HCT116 (cell line): Measurements from ENCODE around the gene RPL39L. TPM values are rescaled to one million over a fixed set of nuclear protein-coding genes. Genes with fewer than 3 reads are reported as not detected.

Source experiments
- ATAC-seq: fragments of 200-7000 bp; cut with Tn5 transposase; 2 replicates; pipeline ENCODE4 v1.9.1; 2020; ENCODE audit warnings: mild to moderate bottlenecking, moderate library complexity
- BruUV-seq: library from RNA; stranded (reverse); fragments of 400-500 nt; replicated peaks from 2 replicates; lab custom pipeline; 2021; lab: Mats Ljungman, UMichigan
- CTCF ChIA-PET: fragments of 300-600 bp; sonication (Branson Sonifier 250); formaldehyde crosslinking; loops from one replicate; lab custom pipeline; 2021; ENCODE audit warnings: antibody characterized with exemption; lab: Charles Lee
- POLR2A ChIA-PET: fragments of 300-600, 350-600 bp; sonication (Branson Sonifier 250); formaldehyde crosslinking; loops from one replicate; lab custom pipeline; 2021; ENCODE audit warnings: antibody characterized with exemption; lab: Charles Lee
- RAD21 ChIA-PET, 2 experiments: fragments of 300-600 bp; sonication (Branson Sonifier 250); formaldehyde crosslinking; loops; one replicate each; lab custom pipeline; 2023; ENCODE audit warnings: low total read pairs in 2 of 2; ENCODE audit not compliant: uncharacterized antibody in 2 of 2, unreplicated experiment in 2 of 2, low non-redundant PET in 1 of 2; lab: Charles Lee
- DNase-seq: peaks from one replicate; pipeline ENCODE4 v3.0.0-alpha.2; 2010; ENCODE audit warnings: low read depth, low spot score
- H2AFZ ChIP-seq: fragments of 200-600 bp; shearing (Covaris generic), sonication (generic); 2 replicates; pipeline ENCODE4 v1.6.1; 2017; ENCODE audit warnings: low read depth, mixed run types, mixed read lengths, antibody characterized with exemption, low read length; ENCODE audit not compliant: poor library complexity, severe bottlenecking
- H3K27ac ChIP-seq: 2 replicates; pipeline ENCODE4 v1.5.1; 2012; ENCODE audit warnings: low read depth, low read length
- H3K27me3 ChIP-seq: fragments of 200-600 bp; sonication (generic); 2 replicates; pipeline ENCODE4 v1.6.1; 2016; ENCODE audit warnings: mixed run types, low read length, mixed read lengths; ENCODE audit not compliant: insufficient read depth
- H3K36me3 ChIP-seq, 2 experiments: fragments of 200-500 bp in 1 of 2; fragments of 200-600 bp in 1 of 2; sonication (Bioruptor generic) in 1 of 2; sonication (generic) in 1 of 2; 2 replicates each; pipeline versions ENCODE4 v1.5.1 to v1.6.1; 2014 to 2016; ENCODE audit warnings: low read length in 2 of 2, inconsistent platforms in 1 of 2, mixed read lengths in 1 of 2, mixed run types in 1 of 2; ENCODE audit not compliant: insufficient read depth in 2 of 2, control insufficient read depth in 1 of 2
- H3K4me1 ChIP-seq, 2 experiments: fragments of 200-600 bp in 1 of 2; sonication (generic) in 1 of 2; 2 replicates each; pipeline versions ENCODE4 v1.5.1 to v1.6.1; 2012 to 2017; ENCODE audit warnings: low read length in 2 of 2, inconsistent platforms in 1 of 2, mild to moderate bottlenecking in 1 of 2, mixed read lengths in 1 of 2, mixed run types in 1 of 2, moderate library complexity in 1 of 2; ENCODE audit not compliant: insufficient read depth in 2 of 2, control insufficient read depth in 1 of 2
- H3K4me2 ChIP-seq: fragments of 200-600 bp; sonication (generic); 2 replicates; pipeline ENCODE4 v1.6.1; 2017; ENCODE audit warnings: mixed run types, low read length, mixed read lengths
- H3K4me3 ChIP-seq, 2 experiments: fragments of 200-600 bp in 1 of 2; sonication (generic) in 1 of 2; replicated peaks in 1 of 2; 2 replicates each; pipeline ENCODE4 v1.5.1; 2011 to 2016; ENCODE audit warnings: low read length in 2 of 2, control low read depth in 1 of 2, low read depth in 1 of 2, mild to moderate bottlenecking in 1 of 2, mixed read lengths in 1 of 2, mixed run types in 1 of 2
- H3K79me2 ChIP-seq: fragments of 200-600 bp; sonication (generic); 2 replicates; pipeline ENCODE4 v1.6.1; 2017; ENCODE audit warnings: mild to moderate bottlenecking, mixed run types, low read length, moderate library complexity, mixed read lengths; ENCODE audit not compliant: insufficient read depth
- H3K9ac ChIP-seq: fragments of 200-600 bp; sonication (generic); 2 replicates; pipeline ENCODE4 v1.6.1; 2016; ENCODE audit warnings: low read length, mixed read lengths
- H3K9me2 ChIP-seq: fragments of 200-600 bp; sonication (generic), shearing (Covaris generic); 2 replicates; pipeline ENCODE4 v1.6.1; 2017; ENCODE audit warnings: mixed run types, mild to moderate bottlenecking, moderate library complexity; ENCODE audit not compliant: insufficient read depth
- H3K9me3 ChIP-seq, 2 experiments: fragments of 200-500 bp in 1 of 2; fragments of 200-600 bp in 1 of 2; sonication (Bioruptor generic) in 1 of 2; sonication (generic) in 1 of 2; 2 replicates each; pipeline ENCODE4 v1.6.1; 2014 to 2017; ENCODE audit warnings: low read length in 2 of 2, mixed read lengths in 2 of 2, inconsistent platforms in 1 of 2, low read depth in 1 of 2, mild to moderate bottlenecking in 1 of 2, mixed run types in 1 of 2, moderate library complexity in 1 of 2; ENCODE audit not compliant: control insufficient read depth in 1 of 2, insufficient read depth in 1 of 2
- H4K20me1 ChIP-seq: fragments of 200-600 bp; sonication (generic), shearing (Covaris generic); 2 replicates; pipeline ENCODE4 v1.6.1; 2017; ENCODE audit warnings: mixed run types, mild to moderate bottlenecking, moderate library complexity; ENCODE audit not compliant: insufficient read depth
- ATF3 ChIP-seq: IDR thresholded peaks from 2 replicates; pipeline ENCODE4 v1.6.1; 2012
- CBX3 ChIP-seq: IDR thresholded peaks from 2 replicates; pipeline ENCODE4 v1.6.1; 2012; ENCODE audit warnings: low read depth
- CEBPB ChIP-seq: IDR thresholded peaks from 2 replicates; pipeline ENCODE4 v1.6.1; 2012; ENCODE audit warnings: low read depth
- EGR1 ChIP-seq: IDR thresholded peaks from 2 replicates; pipeline ENCODE4 v1.6.1; 2012; ENCODE audit warnings: low read depth
- EZH2phosphoT487 ChIP-seq: fragments of 200-600 bp; IDR thresholded peaks from 2 replicates; pipeline ENCODE4 v1.6.1; 2018; ENCODE audit warnings: antibody characterized with exemption, borderline replicate concordance
- JUND ChIP-seq: IDR thresholded peaks from 2 replicates; pipeline ENCODE4 v1.6.1; 2012
- POLR2AphosphoS5 ChIP-seq: IDR thresholded peaks from 2 replicates; pipeline ENCODE4 v1.6.1; 2011; ENCODE audit warnings: mild to moderate bottlenecking, low read depth, low read length, moderate library complexity
- RAD21 ChIP-seq: IDR thresholded peaks from 2 replicates; pipeline ENCODE4 v1.6.1; 2012; ENCODE audit warnings: low read depth, mild to moderate bottlenecking
- REST ChIP-seq: IDR thresholded peaks from 2 replicates; pipeline ENCODE4 v1.6.1; 2012; ENCODE audit warnings: low read depth
- SIN3A ChIP-seq: IDR thresholded peaks from 2 replicates; pipeline ENCODE4 v1.6.1; 2012; ENCODE audit warnings: low read depth
- SP1 ChIP-seq: IDR thresholded peaks from 2 replicates; pipeline ENCODE4 v1.6.1; 2012; ENCODE audit warnings: low read depth
- SRF ChIP-seq: IDR thresholded peaks from 2 replicates; pipeline ENCODE4 v1.6.1; 2012; ENCODE audit warnings: low read depth
- ZFX ChIP-seq: fragments of 450-650 bp; IDR thresholded peaks from 2 replicates; pipeline ENCODE4 v1.6.1; 2017
- ZNF274 ChIP-seq: fragments of 200-500 bp; sonication (Bioruptor generic); IDR thresholded peaks from 2 replicates; pipeline ENCODE4 v1.6.1; 2014; ENCODE audit warnings: mild to moderate bottlenecking, low read depth, low read length, inconsistent platforms
- intact Hi-C: fragments of 100-400 bp; cut with micrococcal nuclease; formaldehyde crosslinking; loops from 2 replicates; pipeline ENCODE4 v1.10.0; 2022
- total RNA-seq: library from RNA; stranded (reverse); gene quantifications from one replicate; pipeline ENCODE4 v1.2.1, GENCODE V29; 2021; ENCODE audit not compliant: unreplicated experiment

RPL39L gene
- total RNA-seq, 1 experiment from 2014 or later: not detected

- H3K9me3 ChIP-seq: no peaks in the 10 kb centered on the region
- RAD21 ChIA-PET: no interaction called here
- H3K27me3 ChIP-seq: 0 out of 2 replicates have a peak, but pooled peaks cover 7% of the 10 kb centered on the region
- CTCF ChIA-PET: no interaction called here
- no peaks in the 10 kb centered on the region for H3K9me2 ChIP-seq
- no peak overlapping the region for H3K4me3 ChIP-seq
- no peaks in the 10 kb centered on the region for H4K20me1 ChIP-seq
- POLR2A ChIA-PET: no interaction called here
- H3K4me2 ChIP-seq: no peak overlapping the region
- H3K27ac ChIP-seq: no peak overlapping the region
- no peak overlapping the region for H3K9ac ChIP-seq
- H3K36me3 ChIP-seq: no peaks in the 10 kb centered on the region
- no TSS peak for BruUV-seq
- H3K4me1 ChIP-seq: peaks cover 7 to 16% of the 10 kb centered on the region in 2 experiments; a peak in 3 of 4 replicates
- ATAC-seq (no peak), DNase-seq (no peak)
- intact Hi-C loops: no loop called here
- no peaks in the 10 kb centered on the region for H3K79me2 ChIP-seq
- TF ChIP-seq EGR1 (no peak), SIN3A (no peak), SRF (no peak), CEBPB (no peak), JUND (no peak), RAD21 (no peak), ATF3 (no peak), ZNF274 (no peak), CBX3 (no peak), EZH2phosphoT487 (no peak)
- no peak overlapping the region for H2AFZ ChIP-seq
These were observed 49.6 kb upstream of the RPL39L start for GRCh38 chr3:187188931-187189330.

GRCh38 chr3:187186801-187187421 is 47.6 kb upstream of the RPL39L start:
- Histone ChIP-seq H4K20me1 (no peaks in the 10 kb centered on the region), H3K9ac (no peak overlapping the region), H3K4me3 (no peak overlapping the region), H3K4me1 (peaks cover 7 to 21% of the 10 kb centered on the region in 2 experiments; a peak in 3 of 4 replicates), H3K27me3 (0 out of 2 replicates have a peak, but pooled peaks cover 6% of the 10 kb centered on the region), H3K27ac (no peak overlapping the region), H3K9me3 (no peaks in the 10 kb centered on the region), H3K36me3 (no peaks in the 10 kb centered on the region), H3K79me2 (no peaks in the 10 kb centered on the region), H3K4me2 (peak overlapping the region; percentile 39), H2AFZ (peak overlapping the region; percentile 58), H3K9me2 (no peaks in the 10 kb centered on the region)
- ChIA-PET CTCF (interaction anchor here (1.1 kb wide), 1 partner anchor 22 kb away, joined by 3 read pairs; no protein-coding TSS in a partner anchor), POLR2A (no interaction called here), RAD21 (no interaction called here)
- no TSS peak for BruUV-seq
- intact Hi-C loops: no loop called here
- ATAC-seq (peak; percentile 81), DNase-seq (no peak)
- TF ChIP-seq CEBPB (no peak), JUND (peak; percentile 55), ZFX (no peak), ATF3 (no peak), SIN3A (no peak), SP1 (peak; percentile 37; the same call in 1 of the 2 replicates), POLR2AphosphoS5 (no peak), REST (no peak), EGR1 (no peak), SRF (peak; percentile 87), RAD21 (no peak), CBX3 (peak; percentile 59; the same call in 1 of the 2 replicates)
